Chondrocyte (in vitro differentiated cells): Measurements from ENCODE around the gene SORL1. TPM values are rescaled to one million over a fixed set of nuclear protein-coding genes. Genes with fewer than 3 reads are reported as not detected.
"Not testable (repeated sequence)": the region's sequence is repeated elsewhere in the genome, so short reads cannot be mapped to it uniquely, and the experiment has no call there.

Source experiments
- DNase-seq: peaks from one replicate; pipeline ENCODE4 v3.0.0; 2021; ENCODE audit warnings: mixed read lengths, low spot score
- H3K27ac Mint-ChIP-seq: one replicate; pipeline ENCODE4 v1.8.0; 2021; ENCODE audit warnings: mild to moderate bottlenecking, moderate library complexity, mixed read lengths; ENCODE audit not compliant: unreplicated experiment
- H3K27me3 Mint-ChIP-seq: 2 replicates; pipeline ENCODE4 v1.8.0; 2021; ENCODE audit warnings: low read depth, mixed read lengths
- H3K36me3 Mint-ChIP-seq: 2 replicates; pipeline ENCODE4 v1.8.0; 2021; ENCODE audit warnings: low read depth, mixed read lengths
- H3K4me1 Mint-ChIP-seq: 2 replicates; pipeline ENCODE4 v1.8.0; 2021; ENCODE audit warnings: low read depth, mild to moderate bottlenecking, mixed read lengths
- H3K4me3 Mint-ChIP-seq: one replicate; pipeline ENCODE4 v1.8.0; 2021; ENCODE audit warnings: mild to moderate bottlenecking, moderate library complexity, mixed read lengths; ENCODE audit not compliant: unreplicated experiment
- H3K9me3 Mint-ChIP-seq: 2 replicates; pipeline ENCODE4 v1.8.0; 2021; ENCODE audit warnings: low read depth, mixed read lengths
- total RNA-seq: library from RNA; stranded (reverse); gene quantifications from 3 replicates; pipeline ENCODE4 v1.2.1, GENCODE V29; 2021
- TF ChIP-seq, protein P1 (sequence below): fragments of 200-600 bp; sonication (generic); IDR thresholded peaks from 2 replicates; pipeline ENCODE4 v1.5.0; 2021; ENCODE audit warnings: antibody characterized with exemption, mild to moderate bottlenecking, moderate library complexity

SORL1 gene
- total RNA-seq, 1 donor from 2014 or later, result 0.87 TPM

DNA sequence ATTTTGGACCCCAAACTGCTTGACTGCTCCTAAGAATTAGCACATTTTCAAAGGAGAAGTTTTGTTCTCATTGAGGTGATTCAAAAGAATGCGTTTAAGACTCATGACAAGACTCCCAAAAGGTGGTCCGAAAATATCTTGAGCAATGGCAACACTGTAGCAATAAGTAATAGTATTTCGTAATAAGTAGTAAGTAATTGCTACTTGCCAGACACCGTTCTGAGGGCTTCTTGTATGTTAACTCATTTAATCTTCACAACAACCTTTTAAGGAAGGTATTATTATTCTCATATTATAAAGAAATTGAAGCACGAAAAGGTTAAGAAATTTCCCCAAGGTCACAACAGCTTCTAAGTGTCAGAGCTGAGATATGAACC, 184.7 kb downstream of the SORL1 start:
- TF ChIP-seq, protein P1, sequence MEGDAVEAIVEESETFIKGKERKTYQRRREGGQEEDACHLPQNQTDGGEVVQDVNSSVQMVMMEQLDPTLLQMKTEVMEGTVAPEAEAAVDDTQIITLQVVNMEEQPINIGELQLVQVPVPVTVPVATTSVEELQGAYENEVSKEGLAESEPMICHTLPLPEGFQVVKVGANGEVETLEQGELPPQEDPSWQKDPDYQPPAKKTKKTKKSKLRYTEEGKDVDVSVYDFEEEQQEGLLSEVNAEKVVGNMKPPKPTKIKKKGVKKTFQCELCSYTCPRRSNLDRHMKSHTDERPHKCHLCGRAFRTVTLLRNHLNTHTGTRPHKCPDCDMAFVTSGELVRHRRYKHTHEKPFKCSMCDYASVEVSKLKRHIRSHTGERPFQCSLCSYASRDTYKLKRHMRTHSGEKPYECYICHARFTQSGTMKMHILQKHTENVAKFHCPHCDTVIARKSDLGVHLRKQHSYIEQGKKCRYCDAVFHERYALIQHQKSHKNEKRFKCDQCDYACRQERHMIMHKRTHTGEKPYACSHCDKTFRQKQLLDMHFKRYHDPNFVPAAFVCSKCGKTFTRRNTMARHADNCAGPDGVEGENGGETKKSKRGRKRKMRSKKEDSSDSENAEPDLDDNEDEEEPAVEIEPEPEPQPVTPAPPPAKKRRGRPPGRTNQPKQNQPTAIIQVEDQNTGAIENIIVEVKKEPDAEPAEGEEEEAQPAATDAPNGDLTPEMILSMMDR, result no peak
- Mint-ChIP-seq H3K36me3 (no peaks in the 10 kb centered on the region), H3K27me3 (no peaks in the 10 kb centered on the region), H3K4me3 (no peak overlapping the region), H3K4me1 (peaks cover 7% of the 10 kb centered on the region), H3K9me3 (no peaks in the 10 kb centered on the region), H3K27ac (no peak overlapping the region)
- DNase-seq, result no peak

DNA sequence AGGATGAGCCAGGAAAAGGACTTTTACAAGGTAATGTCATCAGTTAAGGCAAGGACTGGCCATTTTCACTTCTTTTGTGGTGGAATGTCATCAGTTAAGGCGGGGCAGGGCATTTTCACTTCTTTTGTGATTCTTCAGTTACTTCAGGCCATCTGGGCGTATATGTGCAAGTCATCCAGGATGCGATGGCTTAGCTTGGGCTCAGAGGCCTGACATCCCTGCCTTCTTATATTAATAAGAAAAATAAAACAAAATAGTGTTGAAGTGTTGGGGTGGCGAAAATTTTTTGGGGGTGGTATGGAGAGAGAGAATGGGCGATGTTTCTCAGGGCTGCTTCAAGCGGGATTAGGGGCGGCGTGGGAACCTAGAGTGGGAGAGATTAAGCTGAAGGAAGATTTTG, 185.5 kb downstream of the SORL1 start:
- H3K9me3 Mint-ChIP-seq, H3K27me3 Mint-ChIP-seq, H3K4me1 Mint-ChIP-seq, H3K4me3 Mint-ChIP-seq, DNase-seq, H3K36me3 Mint-ChIP-seq, H3K27ac Mint-ChIP-seq: not testable (repeated sequence)

DNA sequence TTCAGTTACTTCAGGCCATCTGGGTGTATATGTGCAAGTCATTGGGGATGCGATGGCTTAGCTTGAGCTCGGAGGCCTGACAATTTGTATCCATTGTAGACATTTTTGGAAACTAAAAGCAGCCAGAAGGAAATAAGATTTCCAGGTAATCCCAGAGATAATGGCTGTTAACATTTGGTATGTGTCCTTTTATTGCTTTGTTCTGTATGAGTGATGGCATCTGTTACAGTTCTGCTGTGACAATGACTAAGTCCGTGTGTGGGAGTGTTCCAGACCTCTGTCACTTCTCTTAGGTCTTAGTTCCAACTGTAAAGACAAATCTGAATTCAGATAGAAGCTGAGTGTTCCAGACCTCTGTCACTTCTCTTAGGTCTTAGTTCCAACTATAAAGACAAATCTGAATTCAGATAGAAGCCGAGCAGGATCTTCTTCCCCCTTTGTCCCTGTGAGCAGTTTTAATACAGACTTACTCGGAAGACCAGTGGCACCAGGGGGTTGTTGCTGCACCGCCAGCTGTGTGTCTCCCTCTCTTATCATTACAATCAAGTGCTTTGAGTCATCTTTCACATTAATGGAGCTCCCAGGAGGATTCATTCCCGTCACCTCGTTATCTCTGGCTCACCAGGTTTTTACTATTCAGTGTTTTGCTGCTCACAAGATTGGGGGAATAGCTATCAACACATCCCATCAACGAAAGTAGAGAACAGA, 191.5 kb downstream of the SORL1 start:
- H3K9me3 Mint-ChIP-seq, result no peaks in the 10 kb centered on the region
- TF ChIP-seq, protein P1, result no peak
- no peak for DNase-seq
- H3K27me3 Mint-ChIP-seq, result peaks cover 4% of the 10 kb centered on the region
- H3K4me3 Mint-ChIP-seq, result no peak overlapping the region
- H3K27ac Mint-ChIP-seq, result no peak overlapping the region
- no peaks in the 10 kb centered on the region for H3K4me1 Mint-ChIP-seq
- peaks cover 2% of the 10 kb centered on the region for H3K36me3 Mint-ChIP-seq

DNA sequence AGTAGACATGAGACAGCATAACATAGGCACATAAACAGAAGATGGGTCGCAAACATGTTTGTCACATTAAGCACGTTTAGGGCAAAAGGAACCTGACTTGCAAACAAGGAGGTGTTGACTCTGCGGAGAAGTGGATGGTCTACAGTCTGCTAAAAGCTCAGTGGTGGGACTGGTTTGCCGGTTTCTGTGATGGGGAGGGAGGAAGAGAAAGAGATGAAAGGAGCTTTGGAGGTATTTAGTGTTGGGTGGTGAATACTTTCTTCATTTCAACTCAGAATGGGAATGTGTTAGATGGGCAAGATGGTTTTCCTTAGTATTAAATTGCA, 192.0 kb downstream of the SORL1 start:
- DNase-seq, result no peak
- H3K4me1 Mint-ChIP-seq, result no peaks in the 10 kb centered on the region
- TF ChIP-seq, protein P1, result no peak
- peaks cover 2% of the 10 kb centered on the region for H3K36me3 Mint-ChIP-seq
- H3K27me3 Mint-ChIP-seq, result peaks cover 4% of the 10 kb centered on the region
- H3K27ac Mint-ChIP-seq, result no peak overlapping the region
- H3K4me3 Mint-ChIP-seq, result no peak overlapping the region
- H3K9me3 Mint-ChIP-seq, result no peaks in the 10 kb centered on the region

DNA sequence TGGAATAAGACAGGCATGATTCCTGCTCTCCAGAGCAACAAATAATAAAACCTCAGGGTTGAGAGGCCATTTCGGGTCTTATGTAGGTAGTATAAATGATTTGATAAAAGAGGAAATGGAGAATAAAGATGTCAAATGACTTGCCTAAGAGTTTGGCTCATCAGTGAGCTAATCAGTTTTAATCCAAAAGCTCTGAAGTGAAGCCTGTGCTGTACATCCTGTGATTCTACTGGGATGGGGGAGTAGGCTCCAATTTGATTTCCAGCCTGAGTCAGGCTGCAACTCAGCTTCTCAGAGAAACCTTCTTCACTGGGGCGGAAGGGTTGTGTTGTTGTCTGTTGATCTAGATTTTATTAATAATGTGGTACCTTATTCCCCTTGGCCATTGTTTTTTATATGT, 192.9 kb downstream of the SORL1 start:
- H3K4me1 Mint-ChIP-seq, result no peaks in the 10 kb centered on the region
- peaks cover 6% of the 10 kb centered on the region for H3K27me3 Mint-ChIP-seq
- TF ChIP-seq, protein P1, result no peak
- H3K9me3 Mint-ChIP-seq, result no peaks in the 10 kb centered on the region
- no peak overlapping the region for H3K4me3 Mint-ChIP-seq
- no peak overlapping the region for H3K27ac Mint-ChIP-seq
- no peak for DNase-seq
- H3K36me3 Mint-ChIP-seq, result peaks cover 2% of the 10 kb centered on the region

DNA sequence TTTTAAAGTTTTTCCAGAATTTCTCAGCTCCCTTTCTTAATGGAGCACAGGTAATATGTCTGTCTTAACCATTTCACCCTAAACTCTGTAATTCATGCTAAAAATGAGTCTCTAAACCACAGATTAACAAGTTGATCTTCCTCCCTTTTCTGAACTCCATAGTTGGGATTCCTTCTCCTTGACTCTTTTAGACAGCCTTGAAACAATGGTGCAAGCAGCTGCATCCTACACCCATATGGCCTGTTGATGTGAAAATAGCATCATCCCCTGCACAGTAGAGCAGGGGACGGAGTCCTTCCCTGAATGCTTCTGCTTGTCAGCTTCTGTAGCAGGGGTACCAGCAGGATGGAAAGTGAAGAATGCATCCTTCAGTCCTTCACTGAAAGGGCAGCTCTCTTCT, 193.5 kb downstream of the SORL1 start:
- no peak overlapping the region for H3K4me3 Mint-ChIP-seq
- peaks cover 10% of the 10 kb centered on the region for H3K27me3 Mint-ChIP-seq
- no peaks in the 10 kb centered on the region for H3K4me1 Mint-ChIP-seq
- no peak overlapping the region for H3K27ac Mint-ChIP-seq
- TF ChIP-seq, protein P1, result no peak
- peaks cover 2% of the 10 kb centered on the region for H3K36me3 Mint-ChIP-seq
- no peak for DNase-seq
- H3K9me3 Mint-ChIP-seq, result no peaks in the 10 kb centered on the region
